Spleen (tissue), 11 donors: ENCODE data around the gene SRSF6. TPM values are rescaled to one million over a fixed set of nuclear protein-coding genes. Genes with fewer than 3 reads are reported as not detected.

ENCODE experiments used
- DNase-seq: peaks from one replicate; pipeline ENCODE4 v3.0.0-alpha.2; 2020
- H3K27ac ChIP-seq, 8 donors: fragments of 200-600 bp; sonication (generic) in 7 of 8; 1 replicate in 4 of 8; 2 replicates in 4 of 8; pipeline versions ENCODE4 v1.5.0 to v1.8.0; 2016 to 2021; ENCODE audit warnings: inconsistent platforms in 4 of 8, mild to moderate bottlenecking in 4 of 8, moderate library complexity in 1 of 8
- H3K27me3 ChIP-seq, 7 donors: fragments of 200-600 bp; sonication (generic) in 6 of 7; replicated peaks in 1 of 7; 1 replicate in 4 of 7; 2 replicates in 3 of 7; pipeline versions ENCODE4 v1.5.0 to v1.8.0; 2016 to 2021; ENCODE audit warnings: inconsistent platforms in 3 of 7, mild to moderate bottlenecking in 1 of 7
- H3K36me3 ChIP-seq, 6 donors: fragments of 200-600 bp; sonication (generic) in 5 of 6; 1 replicate in 4 of 6; 2 replicates in 2 of 6; pipeline versions ENCODE4 v1.5.0 to v1.8.0; 2016 to 2021; ENCODE audit warnings: inconsistent platforms in 2 of 6
- H3K4me1 ChIP-seq, 6 donors: fragments of 200-600 bp; sonication (generic) in 5 of 6; 1 replicate in 3 of 6; 2 replicates in 3 of 6; pipeline versions ENCODE4 v1.5.0 to v1.8.0; 2016 to 2021; ENCODE audit warnings: inconsistent platforms in 3 of 6
- H3K4me3 ChIP-seq, 8 donors: fragments of 200-600 bp; sonication (generic) in 7 of 8; 1 replicate in 4 of 8; 2 replicates in 4 of 8; pipeline versions ENCODE4 v1.5.0 to v1.8.0; 2016 to 2021; ENCODE audit warnings: inconsistent platforms in 4 of 8, mild to moderate bottlenecking in 4 of 8, moderate library complexity in 2 of 8
- H3K9me3 ChIP-seq, 8 donors: fragments of 200-600 bp; sonication (generic) in 7 of 8; 1 replicate in 4 of 8; 2 replicates in 4 of 8; pipeline versions ENCODE4 v1.5.0 to v1.8.0; 2016 to 2021; ENCODE audit warnings: inconsistent platforms in 4 of 8
- POLR2A ChIP-seq, 3 donors: fragments of 450-650 bp; IDR thresholded peaks; one replicate each; pipeline ENCODE4 v1.5.1; 2017; ENCODE audit warnings: antibody characterized with exemption in 3 of 3, mild to moderate bottlenecking in 1 of 3
- POLR2AphosphoS5 ChIP-seq, 3 donors: sonication (generic); formaldehyde crosslinking; IDR thresholded peaks; one replicate each; pipeline ENCODE4 v1.5.1; 2017; ENCODE audit warnings: antibody characterized with exemption in 3 of 3
- WGBS, 5 donors: extraction: QIAGEN DNeasy Blood & Tissue Kit in 3 of 5; methylation state at CpG; one replicate each; pipeline versions ENCODE4 v1.1.5 to v1.1.7; 2013 to 2018; 5-methylcytosine and 5-hydroxymethylcytosine counted together
- intact Hi-C: fragments of 100-400 bp; cut with DNase I; formaldehyde crosslinking; loops from one replicate; pipeline ENCODE4 v1.15.0; 2023; ENCODE audit warnings: low total_unique reads
- polyA plus RNA-seq, 3 donors: library from polyadenylated mRNA; stranded (reverse); fragments of 200-250 nt; gene quantifications; one replicate each; pipeline ENCODE4 v1.2.1, GENCODE V29; 2013
- small RNA-seq, 4 donors: library from RNA; depleted of rRNA; stranded (forward); fragments of <200 nt; gene quantifications; one replicate each; pipeline ENCODE3, GENCODE V24; 2016
- total RNA-seq, 7 donors: library from RNA; depleted of rRNA in 3 of 7; stranded (reverse); fragments of >200 nt in 3 of 7; fragmentation: NEBNext Ultra II Directional in 4 of 7; extraction: Animal tissue kit (Norgen Biotek cat#: 25700) in 4 of 7; gene quantifications; one replicate each; pipeline versions ENCODE4 v1.1.0 to v1.2.1, GENCODE V29; 2016 to 2021
- TF ChIP-seq, protein P1 (sequence below), 11 experiments: fragments of 200-600 bp in 7 of 11; fragments of 450-650 bp in 4 of 11; sonication (generic) in 4 of 11; IDR thresholded peaks in 8 of 11; conservative IDR thresholded peaks in 3 of 11; 1 replicate in 7 of 11; 2 replicates in 4 of 11; pipeline versions ENCODE4 v1.4.0 to v1.8.0; 2016 to 2021; ENCODE audit warnings: antibody characterized with exemption in 11 of 11, inconsistent platforms in 4 of 11, mild to moderate bottlenecking in 1 of 11
- donor health status: healthy with polysubstance abuse.
- donor health status: DM: no; HTN: no; CAD: no; lungs with moderate emphysema.
- donor health status: DM: no; HTN: no; CAD: no.
- donor health status: Bipolar disorder and iron deficiency.
- donor health status: healthy.
- donor health status: DM: no; HTN: no; CAD: no.
- donor health status: DM: yes; HTN: yes; CAD: no.

Gene SRSF6
- total and polyA plus RNA-seq, 10 donors, result 68.7 to 161 (median 98.6) TPM

- TF ChIP-seq POLR2AphosphoS5 (IDR thresholded peaks at IDR 0.05), result no peak
- TF ChIP-seq, protein P1, sequence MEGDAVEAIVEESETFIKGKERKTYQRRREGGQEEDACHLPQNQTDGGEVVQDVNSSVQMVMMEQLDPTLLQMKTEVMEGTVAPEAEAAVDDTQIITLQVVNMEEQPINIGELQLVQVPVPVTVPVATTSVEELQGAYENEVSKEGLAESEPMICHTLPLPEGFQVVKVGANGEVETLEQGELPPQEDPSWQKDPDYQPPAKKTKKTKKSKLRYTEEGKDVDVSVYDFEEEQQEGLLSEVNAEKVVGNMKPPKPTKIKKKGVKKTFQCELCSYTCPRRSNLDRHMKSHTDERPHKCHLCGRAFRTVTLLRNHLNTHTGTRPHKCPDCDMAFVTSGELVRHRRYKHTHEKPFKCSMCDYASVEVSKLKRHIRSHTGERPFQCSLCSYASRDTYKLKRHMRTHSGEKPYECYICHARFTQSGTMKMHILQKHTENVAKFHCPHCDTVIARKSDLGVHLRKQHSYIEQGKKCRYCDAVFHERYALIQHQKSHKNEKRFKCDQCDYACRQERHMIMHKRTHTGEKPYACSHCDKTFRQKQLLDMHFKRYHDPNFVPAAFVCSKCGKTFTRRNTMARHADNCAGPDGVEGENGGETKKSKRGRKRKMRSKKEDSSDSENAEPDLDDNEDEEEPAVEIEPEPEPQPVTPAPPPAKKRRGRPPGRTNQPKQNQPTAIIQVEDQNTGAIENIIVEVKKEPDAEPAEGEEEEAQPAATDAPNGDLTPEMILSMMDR (IDR thresholded peaks at IDR 0.05 in 8 of 11, conservative IDR thresholded peaks at IDR 0.05 in 3 of 11), result no peak
- no peak for TF ChIP-seq POLR2A (IDR thresholded peaks at IDR 0.05)
- Histone ChIP-seq H3K36me3 (no peaks in the 10 kb centered on the region), H3K4me1 (peaks cover 4 to 39% (median 26%) of the 10 kb centered on the region in 6 donors), H3K27me3 (peaks cover 0 to 22% (median 16%) of the 10 kb centered on the region in 7 donors), H3K9me3 (no peaks in the 10 kb centered on the region), H3K27ac (no peak overlapping the region), H3K4me3 (no peak overlapping the region)
- WGBS, 5 donors, result 78 to 92% (median 91%) methylated on average over 1 of the region's 1 CpG
- intact Hi-C loops, result no loop called here
- DNase-seq, result no peak
These were observed 54.2 kb downstream of the SRSF6 start for GRCh38 chr20:43511879-43512278.

GRCh38 chr20:43513372-43513930 is 55.8 kb downstream of the SRSF6 start:
- intact Hi-C loops, result no loop called here
- Histone ChIP-seq H3K27me3 (peaks cover 0 to 6% (median under 1%) of the 10 kb centered on the region in 7 donors), H3K36me3 (peaks cover 0 to 6% (median 0%) of the 10 kb centered on the region in 6 donors), H3K27ac (peak overlapping the region in 7 of 8 donors; percentile 10 to 85 (median 77)), H3K4me3 (peak overlapping the region; percentile 20 to 86 (median 58)), H3K4me1 (peaks cover 0 to 23% (median 10%) of the 10 kb centered on the region in 6 donors), H3K9me3 (no peaks in the 10 kb centered on the region)
- TF ChIP-seq POLR2AphosphoS5 (IDR thresholded peaks at IDR 0.05) (no peak), POLR2A (IDR thresholded peaks at IDR 0.05) (peak in 1 of 3 donors; percentile 21)
- TF ChIP-seq, protein P1 (IDR thresholded peaks at IDR 0.05 in 8 of 11, conservative IDR thresholded peaks at IDR 0.05 in 3 of 11), result no peak
- WGBS, 5 donors, result 57 to 74% (median 61%) methylated on average over 6 to 10 of the region's 10 CpGs
- peak; percentile 77 for DNase-seq

Small RNA genes within 50 kb of the gene (small RNA-seq; reads per million reads assigned to genes)
- gene RF00019 (0 reads per million in 4 donors), gene RNU6-1251P (0 reads per million in 4 donors)

Other genes with a start within 250 kb of the SRSF6 start
- 10 to 100 TPM; 12.1 to 19.1 (median 15.2) TPM for gene L3MBTL1, start 49.8 kb downstream of the SRSF6 start, total RNA-seq
- 1 to 10 TPM; 3.1 to 6.8 (median 5.5) TPM for gene L3MBTL1, start 49.8 kb downstream of the SRSF6 start, polyA plus RNA-seq
- 1 to 10 TPM in 5 of 7 donors, under 1 TPM in 2; 0.50 to 3.1 (median 1.2) TPM for gene SGK2, start 101.1 kb downstream of the SRSF6 start, total RNA-seq
- under 1 TPM; 0.54 to 0.65 (median 0.55) TPM for gene SGK2, start 101.1 kb downstream of the SRSF6 start, polyA plus RNA-seq
- gene IFT52, start 133.0 kb downstream of the SRSF6 start, total RNA-seq, result 10 to 100 TPM; 15.4 to 26.4 (median 23.3) TPM
- 10 to 100 TPM; 14.4 to 16.4 (median 15.9) TPM for gene IFT52, start 133.0 kb downstream of the SRSF6 start, polyA plus RNA-seq
- 10 to 100 TPM in 5 of 7 donors, 1 to 10 TPM in 2; 8.2 to 55.2 (median 25.3) TPM for gene MYBL2, start 209.2 kb downstream of the SRSF6 start, total RNA-seq
- gene MYBL2, start 209.2 kb downstream of the SRSF6 start, polyA plus RNA-seq, result 10 to 100 TPM; 17.8 to 60.0 (median 31.5) TPM